RWPE1 (cell line): Measurements from ENCODE around the gene GPX4.

ENCODE experiments used
- CTCF ChIA-PET: fragments of 350-600 bp; sonication (Branson Sonifier 250); formaldehyde crosslinking; extraction: SDS; loops from one replicate; lab custom pipeline; 2021; lab: Yijun Ruan, JAX
- POLR2A ChIA-PET: fragments of 400-600 bp; formaldehyde crosslinking; extraction: SDS; loops from one replicate; lab custom pipeline; 2020; ENCODE audit warnings: antibody characterized with exemption; ENCODE audit not compliant: low non-redundant PET; lab: Yijun Ruan, JAX
- DNase-seq: peaks from one replicate; pipeline ENCODE4 v3.0.0; 2012; ENCODE audit warnings: low spot score
- H3K27ac ChIP-seq: fragments of 450-650 bp; 2 replicates; pipeline ENCODE4 v1.5.1; 2017
- TF ChIP-seq, protein P1 (sequence below): fragments of 450-650 bp; conservative IDR thresholded peaks from 2 replicates; pipeline ENCODE4 v1.5.1; 2017; ENCODE audit warnings: low read depth, mild to moderate bottlenecking

GPX4 gene

DNA sequence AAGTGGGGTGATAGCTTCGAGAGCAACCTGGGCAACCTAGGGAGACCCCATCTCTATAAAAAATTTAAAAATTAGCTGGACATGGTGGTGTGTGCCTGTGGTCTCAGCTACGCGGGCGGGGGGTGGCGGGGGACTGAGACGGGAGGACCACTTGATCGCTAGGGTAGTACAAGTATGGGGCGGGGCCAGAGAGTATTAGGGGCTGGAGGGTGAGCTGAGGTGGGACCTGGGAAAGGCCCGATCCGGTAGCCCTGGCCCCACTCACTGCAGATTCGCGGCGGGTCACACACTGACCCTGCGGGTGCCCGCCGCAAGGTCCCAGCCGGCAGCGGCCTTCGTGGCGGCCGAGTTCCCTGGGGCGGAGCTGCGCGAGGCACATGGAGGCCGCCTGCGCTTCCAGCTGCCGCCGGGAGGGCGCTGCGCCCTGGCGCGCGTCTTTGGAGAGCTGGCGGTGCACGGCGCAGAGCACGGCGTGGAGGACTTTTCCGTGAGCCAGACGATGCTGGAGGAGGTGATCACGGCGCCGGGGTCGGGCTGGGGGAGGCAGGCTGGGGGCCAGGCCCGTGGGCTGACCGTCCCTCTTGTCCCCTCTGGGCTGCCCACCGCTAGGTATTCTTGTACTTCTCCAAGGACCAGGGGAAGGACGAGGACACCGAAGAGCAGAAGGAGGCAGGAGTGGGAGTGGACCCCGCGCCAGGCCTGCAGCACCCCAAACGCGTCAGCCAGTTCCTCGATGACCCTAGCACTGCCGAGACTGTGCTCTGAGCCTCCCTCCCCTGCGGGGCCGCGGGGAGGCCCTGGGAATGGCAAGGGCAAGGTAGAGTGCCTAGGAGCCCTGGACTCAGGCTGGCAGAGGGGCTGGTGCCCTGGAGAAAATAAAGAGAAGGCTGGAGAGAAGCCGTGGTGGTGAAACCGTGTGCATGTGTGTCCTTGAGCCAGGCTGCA lies 38.9 kb upstream of the GPX4 start:
- H3K27ac ChIP-seq = peak overlapping the region; percentile 83
- CTCF ChIA-PET = interaction anchor here (0.5 to 1.5 kb wide), 13 partner anchors 8 to 158 kb away, joined by 3 to 8 read pairs (median 3); partner anchors contain the start of gene STK11
- peak; percentile 60 for DNase-seq
- POLR2A ChIA-PET = interaction anchor here (0.6 kb wide), 2 partner anchors 25 to 39 kb away, joined by 3 read pairs; no protein-coding TSS in a partner anchor
- TF ChIP-seq, protein P1, sequence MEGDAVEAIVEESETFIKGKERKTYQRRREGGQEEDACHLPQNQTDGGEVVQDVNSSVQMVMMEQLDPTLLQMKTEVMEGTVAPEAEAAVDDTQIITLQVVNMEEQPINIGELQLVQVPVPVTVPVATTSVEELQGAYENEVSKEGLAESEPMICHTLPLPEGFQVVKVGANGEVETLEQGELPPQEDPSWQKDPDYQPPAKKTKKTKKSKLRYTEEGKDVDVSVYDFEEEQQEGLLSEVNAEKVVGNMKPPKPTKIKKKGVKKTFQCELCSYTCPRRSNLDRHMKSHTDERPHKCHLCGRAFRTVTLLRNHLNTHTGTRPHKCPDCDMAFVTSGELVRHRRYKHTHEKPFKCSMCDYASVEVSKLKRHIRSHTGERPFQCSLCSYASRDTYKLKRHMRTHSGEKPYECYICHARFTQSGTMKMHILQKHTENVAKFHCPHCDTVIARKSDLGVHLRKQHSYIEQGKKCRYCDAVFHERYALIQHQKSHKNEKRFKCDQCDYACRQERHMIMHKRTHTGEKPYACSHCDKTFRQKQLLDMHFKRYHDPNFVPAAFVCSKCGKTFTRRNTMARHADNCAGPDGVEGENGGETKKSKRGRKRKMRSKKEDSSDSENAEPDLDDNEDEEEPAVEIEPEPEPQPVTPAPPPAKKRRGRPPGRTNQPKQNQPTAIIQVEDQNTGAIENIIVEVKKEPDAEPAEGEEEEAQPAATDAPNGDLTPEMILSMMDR = peak; percentile 89

- no peak for DNase-seq
- ChIA-PET POLR2A (interaction anchor here (0.6 kb wide), 1 partner anchor 40 kb away, joined by 3 read pairs; no protein-coding TSS in a partner anchor), CTCF (interaction anchor here (0.5 to 1.5 kb wide), 9 partner anchors 15 to 227 kb away, joined by 3 to 8 read pairs (median 4); partner anchors contain the start of gene STK11)
- TF ChIP-seq, protein P1 = no peak
- H3K27ac ChIP-seq = peak overlapping the region; percentile 83
These were observed 38.1 kb upstream of the GPX4 start for GRCh38 chr19:1065606-1066109.

DNA sequence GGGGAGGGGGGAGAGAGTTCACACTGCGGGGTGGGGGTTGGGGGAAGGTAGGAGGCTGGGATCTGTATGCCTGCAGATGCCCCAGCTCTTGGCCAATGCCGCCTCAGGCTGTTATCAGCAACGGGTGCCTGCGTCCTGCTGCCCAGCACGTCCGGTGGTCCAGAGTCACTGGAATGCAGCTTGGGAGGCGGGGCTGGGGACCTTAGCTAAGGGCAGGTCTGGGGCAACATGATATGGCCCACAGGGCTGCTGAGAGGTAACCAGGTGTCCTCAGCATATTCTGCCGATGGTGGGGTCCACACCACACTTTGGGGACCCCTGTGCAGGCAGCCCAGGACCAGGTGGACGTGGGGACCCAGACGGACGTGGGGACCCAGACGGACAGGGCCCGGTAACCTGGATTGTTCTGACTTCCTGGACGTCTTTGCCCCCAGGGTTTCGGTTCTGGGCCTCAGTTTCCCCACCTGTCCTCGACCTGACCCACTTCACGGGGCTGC lies 37.5 kb upstream of the GPX4 start:
- peak overlapping the region; percentile 83 for H3K27ac ChIP-seq
- CTCF ChIA-PET = interaction anchor here (0.6 to 1.3 kb wide), 2 partner anchors 20 to 228 kb away, joined by 4 to 5 read pairs; no protein-coding TSS in a partner anchor
- TF ChIP-seq, protein P1 = no peak
- POLR2A ChIA-PET = interaction anchor here (0.6 kb wide), 1 partner anchor 29 kb away, joined by 3 read pairs; no protein-coding TSS in a partner anchor
- DNase-seq = no peak

DNA sequence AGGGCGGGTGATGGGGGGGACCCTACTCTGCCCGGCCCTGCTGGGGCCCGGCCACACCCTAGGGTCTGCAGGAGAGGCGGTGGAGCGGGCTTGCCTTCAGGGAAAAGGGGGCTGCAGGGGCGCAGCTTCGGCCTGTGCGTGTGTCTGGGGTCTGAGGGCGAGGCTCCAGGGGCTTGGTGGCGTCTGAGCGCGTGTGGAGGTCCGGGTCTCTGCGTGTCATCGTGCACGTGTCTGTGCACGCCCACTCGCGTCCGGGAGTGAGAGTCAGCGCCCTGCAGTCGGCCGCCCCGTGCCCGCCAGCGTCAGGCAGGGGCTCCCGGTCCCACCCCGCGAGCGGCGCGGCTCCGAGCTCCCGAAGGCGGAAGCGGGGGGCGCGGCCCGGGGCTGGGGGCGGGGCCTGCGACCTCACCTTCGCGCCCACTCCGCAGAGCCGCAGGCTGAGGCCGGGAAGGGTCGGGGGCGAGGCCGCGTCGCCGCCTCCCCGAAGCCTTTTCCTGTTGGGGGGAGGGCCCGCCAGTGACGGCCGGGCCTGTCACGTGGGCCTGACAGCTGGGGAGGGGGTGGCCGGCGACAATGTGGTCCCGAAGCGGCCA lies 37.0 kb upstream of the GPX4 start, which contains the start of gene ARHGAP45:
ARHGAP45 (plus strand) TSS at position 420 of the 593 bp plus-strand sequence. CDS start 239 bp downstream, outside the sequence.
- ChIA-PET POLR2A (interaction anchor here (0.6 kb wide), 1 partner anchor 30 kb away, joined by 3 read pairs; no protein-coding TSS in a partner anchor), CTCF (interaction anchor here (1.0 kb wide), 1 partner anchor 66 kb away, joined by 3 read pairs; no protein-coding TSS in a partner anchor)
- peak within 1 kb of the TSS; percentile 83 for H3K27ac ChIP-seq
- TF ChIP-seq, protein P1 = no peak
- DNase-seq = no peak

DNA sequence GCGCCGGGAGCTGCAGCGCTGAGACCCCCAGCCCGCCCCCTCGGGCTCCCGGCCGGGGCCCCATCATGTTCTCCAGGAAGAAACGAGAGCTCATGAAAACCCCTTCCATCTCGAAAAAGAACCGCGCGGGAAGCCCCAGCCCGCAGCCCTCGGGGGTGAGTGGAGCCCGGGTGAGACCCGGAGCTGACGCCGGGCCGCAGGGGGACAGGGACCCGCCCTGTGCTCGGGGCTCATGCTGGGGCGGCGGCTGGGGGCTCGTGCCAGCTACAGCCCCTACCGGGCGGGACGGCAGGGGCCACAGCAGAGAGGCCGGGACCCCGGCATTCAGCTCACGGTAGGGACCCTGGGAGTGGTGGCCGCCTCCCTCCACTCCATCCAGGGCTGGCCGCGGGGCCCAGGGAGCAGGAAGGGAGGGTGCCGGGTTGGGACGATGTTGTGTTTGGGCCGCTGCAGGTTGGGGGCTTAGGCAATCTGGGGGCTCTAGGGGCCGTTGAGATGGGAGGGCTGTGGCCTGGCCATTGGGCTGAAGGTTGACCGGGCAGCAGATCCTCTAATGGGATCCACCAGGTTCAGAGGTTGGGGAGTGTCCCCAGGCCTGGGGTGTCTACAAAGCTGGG lies 36.3 kb upstream of the GPX4 start:
- ChIA-PET POLR2A (no interaction called here), CTCF (interaction anchor here (0.6 to 1.0 kb wide), 2 partner anchors 19 to 66 kb away, joined by 3 read pairs; no protein-coding TSS in a partner anchor)
- H3K27ac ChIP-seq = peak overlapping the region; percentile 83
- TF ChIP-seq, protein P1 = no peak
- DNase-seq = no peak
